Measurements from ENCODE around the gene GSTT4.
"Not testable (repeated sequence)": the region's sequence is repeated elsewhere in the genome, so short reads cannot be mapped to it uniquely, and the experiment has no call there.

GSTT4 gene

DNA sequence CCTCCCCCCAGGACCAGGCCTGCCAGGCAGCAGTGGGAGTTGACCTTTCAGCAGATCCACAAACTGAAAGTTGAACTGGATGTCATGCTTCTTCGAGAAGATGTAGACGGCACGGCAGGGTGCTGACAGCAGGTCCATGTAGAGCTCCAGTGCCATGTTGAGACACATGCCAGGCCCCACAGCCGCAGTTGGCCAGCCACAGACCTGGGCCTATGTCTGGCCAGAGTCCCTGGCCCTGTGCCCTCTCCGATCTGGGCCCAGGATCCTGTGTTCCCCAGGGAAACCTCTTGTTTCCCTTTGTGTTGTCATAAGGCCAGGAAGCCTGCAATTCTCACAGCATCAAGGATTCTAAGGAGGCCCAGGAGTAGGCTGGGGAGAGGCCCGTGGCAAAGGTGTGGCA lies at the start of gene GSTT4:
TSS of gene GSTT4 (minus strand) at position 253 of the 400 bp plus-strand sequence. CDS start at position 156, 97 bp downstream.
- no peak for DNase-seq
- no peak for ATAC-seq

DNA sequence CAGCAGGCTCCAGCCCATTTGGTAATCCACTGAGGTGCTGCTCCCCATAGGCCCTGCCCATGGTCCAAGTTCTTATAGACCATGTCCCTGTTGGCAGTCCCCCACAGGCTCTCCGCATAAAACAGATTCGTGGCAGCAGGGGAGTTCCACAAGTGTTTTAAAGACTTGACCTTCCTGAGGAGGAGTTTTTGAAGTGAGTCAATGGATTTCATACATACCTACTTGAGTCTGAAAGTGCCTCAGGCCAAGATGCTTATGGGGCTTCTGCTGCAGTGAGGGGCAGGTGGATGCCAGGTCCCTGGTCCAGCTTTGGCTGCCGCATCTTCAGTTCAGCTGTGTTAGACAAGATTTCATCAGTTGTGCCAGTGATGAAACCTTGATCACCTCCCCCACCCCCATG lies 49.1 kb upstream of the GSTT4 start:
- no peak for ATAC-seq
- no peak for DNase-seq

DNA sequence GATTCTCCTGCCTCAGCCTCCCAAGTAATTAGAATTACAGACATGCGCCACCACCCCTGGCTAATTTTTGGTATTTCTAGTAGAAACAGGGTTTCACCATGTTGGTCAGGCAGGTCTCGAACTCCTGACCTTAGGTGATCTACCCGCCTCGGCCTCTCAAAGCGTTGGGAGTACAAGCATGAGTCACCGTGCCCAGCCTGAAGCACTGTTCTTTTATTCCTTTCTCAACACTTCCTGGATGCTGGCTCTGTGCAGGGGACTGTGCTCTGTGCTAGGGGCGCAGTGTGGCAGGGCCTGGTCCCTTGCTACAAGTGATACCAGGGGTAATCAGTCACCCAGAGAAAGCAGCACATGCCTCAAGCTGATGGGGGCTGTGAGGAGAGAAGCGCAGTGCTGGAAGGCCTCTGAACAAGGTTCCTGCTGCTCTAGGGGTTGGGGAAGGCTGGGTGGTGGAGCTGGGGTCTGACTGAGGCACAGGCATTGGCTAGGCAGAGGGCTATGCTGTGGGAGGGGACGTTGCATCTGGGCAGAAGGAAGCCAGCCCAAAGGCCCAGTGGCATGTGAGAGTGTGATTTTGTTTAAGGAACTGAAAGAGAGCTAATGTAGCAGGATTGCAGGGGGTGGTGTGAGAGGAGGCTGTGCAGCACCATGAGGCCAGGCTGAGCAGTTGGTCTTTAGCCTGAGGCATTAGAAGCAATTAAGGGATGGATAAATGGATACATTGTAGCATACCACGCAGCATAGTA lies 48.4 kb upstream of the GSTT4 start:
- DNase-seq (no peak), ATAC-seq (no peak)

DNA sequence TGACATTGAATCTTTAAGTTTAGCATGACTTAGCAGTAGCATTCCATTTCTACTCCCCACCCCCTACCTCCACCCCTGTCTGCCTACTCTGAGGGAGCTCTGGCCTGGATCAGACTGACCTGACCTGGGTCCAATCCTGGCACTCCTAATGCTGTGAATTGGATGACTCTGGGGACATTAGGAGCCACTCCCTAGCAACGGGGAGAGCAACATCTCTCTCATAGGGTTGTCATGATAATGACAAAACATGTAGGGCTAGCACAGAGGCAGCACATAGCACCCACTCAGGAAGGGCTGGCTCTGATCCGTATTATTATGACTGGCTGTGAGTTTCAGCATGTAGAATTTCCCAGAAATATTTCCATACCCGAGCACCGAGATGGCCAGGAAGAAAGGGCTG lies 46.3 kb upstream of the GSTT4 start:
- ATAC-seq (no peak), DNase-seq (no peak)

DNA sequence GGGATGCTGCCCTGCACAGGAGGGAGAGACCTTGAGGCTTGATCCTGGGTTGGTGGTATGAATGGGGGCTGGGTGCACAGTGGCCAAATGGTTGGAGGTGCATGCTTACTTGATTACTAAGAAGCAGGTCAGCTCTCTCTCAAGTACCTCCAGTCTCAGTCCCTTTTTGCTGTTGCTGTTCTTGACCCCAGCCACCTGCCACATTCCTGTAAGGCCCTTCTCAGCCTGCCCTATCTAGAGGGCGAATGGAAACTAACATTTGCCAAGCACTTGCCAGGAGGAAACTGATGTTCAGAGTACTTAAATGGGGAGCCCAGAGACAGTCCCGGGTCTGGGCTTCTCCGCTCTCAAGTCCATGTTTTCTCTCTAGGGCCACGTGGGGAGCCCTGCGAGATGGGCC lies 45.8 kb upstream of the GSTT4 start:
- DNase-seq (no peak), ATAC-seq (no peak)

DNA sequence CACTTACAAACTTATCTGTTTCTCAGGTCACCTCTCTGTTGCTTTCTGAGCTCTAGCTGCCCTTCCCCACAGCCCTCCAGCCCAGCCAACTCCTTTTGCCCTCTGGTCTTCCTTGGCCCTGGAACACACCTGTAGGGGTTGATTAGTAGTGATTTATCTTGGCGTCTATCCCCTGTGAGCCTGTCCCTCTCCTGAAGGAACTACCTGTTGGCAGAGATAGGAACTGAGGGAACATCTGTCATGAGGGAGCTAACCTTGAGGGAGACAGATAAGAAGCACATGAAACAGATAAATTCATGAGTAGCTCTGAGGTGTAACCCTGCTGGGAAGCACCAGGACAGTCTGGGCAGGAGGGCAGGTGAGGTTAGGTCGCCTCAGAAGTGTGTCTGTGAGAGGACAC lies 44.7 kb upstream of the GSTT4 start:
- no peak for ATAC-seq
- no peak for DNase-seq

DNA sequence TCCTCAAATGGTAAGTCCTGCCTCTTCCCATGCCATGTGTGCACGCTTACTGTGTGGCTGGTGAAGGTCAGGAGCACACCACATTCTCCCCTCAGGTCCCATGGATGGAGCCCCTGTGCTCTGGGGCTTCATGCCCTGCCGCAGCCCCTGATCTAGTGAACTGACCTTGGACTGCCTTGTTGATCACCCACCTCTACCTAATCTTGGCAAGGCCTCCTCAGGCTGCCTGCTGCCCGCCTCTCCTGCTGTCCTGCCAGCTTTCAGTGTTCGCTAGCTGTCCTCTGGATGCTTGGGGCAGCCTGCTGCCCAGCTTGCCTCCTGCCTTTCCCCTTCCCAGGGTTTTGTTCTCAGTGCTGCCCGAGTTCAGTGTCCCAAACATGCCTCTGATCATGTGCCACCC lies 44.0 kb upstream of the GSTT4 start:
- no peak for DNase-seq
- ATAC-seq, result no peak

DNA sequence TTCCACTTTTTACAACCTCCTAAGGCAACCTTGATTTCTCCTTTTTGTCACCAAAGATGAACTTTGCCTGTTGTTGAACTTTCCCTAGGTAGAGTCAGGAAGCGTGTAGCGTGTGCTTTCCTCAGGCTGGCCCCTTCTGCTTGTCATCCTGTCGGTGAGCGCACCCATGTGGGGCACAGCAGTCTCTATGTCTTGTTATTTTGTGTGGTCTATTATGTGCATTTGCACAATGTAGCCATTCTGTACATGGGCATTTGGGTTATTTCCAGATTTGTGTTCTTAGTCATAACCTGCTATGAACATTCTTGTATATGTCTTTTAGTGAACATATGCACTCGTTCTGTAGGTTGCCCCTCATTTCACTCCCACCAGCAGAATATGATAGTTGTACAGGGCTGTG lies 40.8 kb upstream of the GSTT4 start:
- ATAC-seq, result no peak
- DNase-seq, result no peak

DNA sequence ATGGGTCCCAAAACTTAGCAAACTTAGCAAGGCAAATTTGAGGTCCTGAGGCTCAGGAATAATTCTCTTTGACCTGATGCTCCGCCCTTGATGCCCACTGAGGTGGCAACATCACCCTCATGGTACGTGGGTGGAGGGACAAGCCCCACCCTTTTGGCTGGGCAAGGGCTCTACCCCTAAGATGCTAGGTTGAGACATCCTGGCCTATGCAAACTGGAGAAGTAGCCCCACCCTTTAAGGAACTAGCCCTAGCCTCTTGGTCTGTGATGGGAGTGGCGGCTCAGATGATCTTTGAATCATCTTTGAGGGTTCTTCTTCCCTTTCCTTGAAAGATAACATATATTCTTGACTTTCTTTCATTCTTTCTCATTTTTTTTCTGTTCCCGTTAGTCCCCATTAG lies 38.7 kb upstream of the GSTT4 start:
- no peak for ATAC-seq
- DNase-seq, result no peak

DNA sequence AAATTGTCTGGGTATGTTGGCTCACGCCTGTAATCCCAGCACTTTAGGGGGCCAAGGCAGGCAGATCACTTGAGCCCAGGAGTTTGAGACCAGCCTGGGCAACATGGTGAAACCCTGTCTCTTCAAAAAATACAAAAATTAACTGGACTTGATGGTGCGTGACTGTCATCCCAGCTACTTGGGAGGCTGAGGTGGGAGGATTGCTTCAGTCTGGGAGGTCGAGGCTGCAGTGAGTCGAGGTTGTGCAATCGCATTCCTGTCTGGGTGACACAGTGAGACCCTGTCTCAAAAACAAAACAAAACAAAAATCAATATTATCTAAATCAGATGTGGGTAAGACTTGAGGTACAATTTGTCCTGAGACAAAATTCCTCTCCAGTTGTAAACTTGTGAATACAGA lies 38.2 kb upstream of the GSTT4 start:
- not testable (repeated sequence) for DNase-seq, ATAC-seq

DNA sequence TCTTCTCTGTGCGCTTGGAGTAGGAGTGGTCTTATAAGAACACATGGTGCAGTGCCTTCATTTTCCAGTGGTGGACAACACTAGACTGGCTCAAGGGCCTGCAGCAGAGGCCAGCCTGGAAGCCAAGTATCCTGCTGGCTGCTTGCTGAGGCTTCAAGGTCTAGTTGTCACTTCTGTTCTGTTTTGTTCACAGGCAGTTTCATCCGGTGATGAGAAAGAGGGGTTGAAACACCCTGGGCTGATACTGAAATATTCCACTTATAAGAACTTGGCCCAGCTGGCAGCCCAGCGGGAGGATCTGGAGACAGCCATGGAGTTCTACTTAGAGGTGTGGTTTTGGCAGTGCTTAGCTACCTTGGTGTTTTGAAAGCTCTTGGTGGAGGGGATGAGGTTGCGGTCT lies 35.7 kb upstream of the GSTT4 start:
- ATAC-seq (no peak), DNase-seq (no peak)

DNA sequence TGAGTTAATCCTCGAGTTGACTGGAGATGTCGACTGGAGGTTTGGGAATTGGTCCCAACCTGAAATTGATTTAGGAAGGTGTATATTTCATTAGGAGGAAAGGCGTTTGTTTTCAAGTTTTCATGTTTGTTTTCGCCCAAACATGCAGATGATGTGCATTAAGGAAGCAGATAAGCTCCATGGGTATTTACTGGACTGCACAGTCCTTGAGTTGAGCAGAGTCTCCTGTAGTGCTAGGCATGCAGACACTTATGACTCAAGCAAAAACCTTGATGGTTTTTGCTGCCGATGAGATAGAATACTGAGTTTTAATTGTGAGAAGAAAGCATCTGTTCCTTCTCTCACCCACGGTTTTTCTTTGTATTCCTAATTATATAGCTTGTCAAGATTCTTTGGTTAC lies 33.8 kb upstream of the GSTT4 start:
- DNase-seq, result no peak
- ATAC-seq, result no peak

DNA sequence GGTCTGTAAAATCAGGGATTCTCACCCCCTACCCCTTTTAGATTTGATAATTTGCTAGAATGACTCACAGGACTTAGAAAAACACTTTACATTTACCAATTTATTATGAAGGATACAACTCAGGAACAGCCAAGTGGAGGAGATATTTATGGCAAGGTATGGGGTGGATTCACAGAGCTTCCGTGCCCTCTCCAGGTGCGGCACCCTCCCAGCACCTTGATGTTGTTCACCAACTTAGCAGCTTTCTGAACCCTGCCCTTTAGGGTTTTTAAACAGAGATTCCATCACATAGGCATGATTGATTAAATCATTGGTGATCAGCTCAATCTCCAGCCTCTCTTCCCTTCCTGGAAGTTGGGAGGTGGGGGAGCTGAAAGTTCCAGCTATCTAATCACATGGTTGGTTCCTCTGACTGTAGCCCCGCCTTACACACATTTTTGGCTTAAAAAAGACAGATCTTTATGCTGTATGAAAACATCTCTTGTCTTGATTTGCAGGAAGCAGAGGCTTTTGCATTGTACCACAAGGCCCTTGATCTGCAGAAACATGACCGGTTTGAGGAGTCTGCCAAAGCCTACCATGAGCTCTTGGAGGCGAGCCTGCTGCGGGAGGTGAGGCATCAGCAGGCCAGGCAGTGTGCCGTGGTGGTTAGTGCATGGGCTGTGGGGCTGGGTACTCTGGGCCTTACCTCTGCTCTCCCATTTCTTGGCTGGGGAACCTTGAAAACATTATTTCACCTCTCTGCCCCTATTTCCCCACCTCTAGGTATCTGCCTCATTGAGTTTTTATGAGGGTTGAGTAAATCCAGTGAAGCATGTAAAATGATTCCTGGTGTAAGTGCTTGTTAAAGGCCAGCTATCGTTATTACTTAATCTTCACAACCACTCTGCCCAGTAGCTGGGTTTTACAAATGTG lies 32.9 kb upstream of the GSTT4 start:
- DNase-seq (no peak), ATAC-seq (no peak)

DNA sequence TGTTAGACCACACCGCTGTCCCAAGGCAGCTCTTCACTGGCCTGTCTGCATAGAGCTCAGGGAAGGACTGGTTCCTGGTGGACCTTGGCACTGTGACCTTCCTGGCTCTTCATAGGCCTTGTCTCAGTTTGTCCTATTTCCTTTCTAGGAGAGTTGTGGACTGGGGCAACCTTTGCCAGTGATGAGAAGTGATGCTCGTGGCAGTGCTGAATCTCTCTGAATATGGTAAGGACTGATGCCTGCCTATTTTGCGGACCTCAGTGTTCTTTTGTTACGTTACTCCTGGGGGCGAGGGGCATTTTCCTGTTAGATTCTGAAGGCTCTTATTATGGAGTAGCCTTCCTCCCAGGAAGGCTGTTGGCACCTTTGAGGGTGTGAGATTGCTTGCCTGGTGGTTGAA lies 30.0 kb upstream of the GSTT4 start:
- DNase-seq, result no peak
- ATAC-seq, result no peak

DNA sequence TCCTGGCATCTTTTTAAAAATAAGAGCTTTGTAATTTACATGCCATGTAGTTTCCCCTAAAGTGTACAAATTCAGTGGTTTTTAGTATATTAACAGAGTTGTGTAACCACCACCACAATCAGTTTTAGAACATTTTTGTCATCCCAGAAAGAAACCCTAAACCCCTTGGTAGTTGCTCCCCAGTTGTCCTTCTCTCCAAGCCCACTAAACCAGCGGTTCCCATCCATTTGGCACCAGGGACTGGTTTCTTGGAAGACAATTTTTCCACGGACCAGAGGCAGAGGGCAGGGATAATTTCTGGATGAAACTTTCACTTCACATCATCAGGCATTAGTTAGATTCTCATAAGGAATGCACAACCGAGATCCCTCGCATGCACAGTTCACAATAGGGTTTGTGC lies 28.5 kb upstream of the GSTT4 start:
- DNase-seq (no peak), ATAC-seq (no peak)

DNA sequence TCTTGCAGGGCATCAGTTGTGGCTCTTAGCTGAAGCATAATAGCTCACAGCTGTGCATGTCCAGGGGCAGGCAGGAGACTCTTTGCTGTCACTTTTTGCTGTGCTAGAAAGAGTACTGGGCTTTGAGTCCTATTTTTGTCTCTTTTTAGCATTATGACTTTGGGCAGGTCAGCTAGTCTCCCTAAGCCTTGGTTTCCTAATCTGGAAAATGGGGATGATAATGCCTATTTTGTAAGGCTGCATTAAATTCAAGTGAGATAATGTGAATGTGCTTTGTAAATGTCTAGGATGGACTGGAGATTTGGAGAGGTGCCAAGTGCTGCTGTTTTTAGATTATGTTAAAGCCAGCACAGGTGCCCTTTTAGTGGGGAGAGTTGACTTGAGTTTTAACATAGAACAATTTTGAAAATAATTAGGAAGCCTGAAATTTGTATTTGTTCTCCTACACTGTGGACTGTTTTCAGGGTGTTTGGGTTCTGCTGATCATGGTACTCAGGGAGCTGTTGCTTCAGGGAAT lies 25.0 kb upstream of the GSTT4 start:
- ATAC-seq, result no peak
- no peak for DNase-seq

DNA sequence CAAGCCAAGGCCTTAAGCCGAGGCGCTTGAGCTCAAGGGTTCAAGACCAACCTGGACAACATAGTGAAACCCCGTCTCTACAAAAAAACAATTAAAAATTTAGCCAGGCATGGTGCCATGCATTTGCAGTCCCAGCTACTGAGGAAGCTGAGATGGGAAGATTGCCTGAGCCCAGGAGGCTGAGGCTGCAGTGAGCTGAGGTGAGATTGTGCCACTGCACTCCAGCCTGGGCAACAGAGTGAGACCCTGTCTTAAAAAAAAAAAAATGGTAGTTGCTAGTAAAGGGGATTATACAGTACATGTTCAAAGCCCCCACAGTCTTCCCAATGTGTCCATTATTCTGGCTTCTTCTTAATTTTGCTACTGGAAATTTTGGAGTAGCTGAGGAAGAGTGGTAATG lies 24.1 kb upstream of the GSTT4 start:
- DNase-seq (no peak), ATAC-seq (no peak)

DNA sequence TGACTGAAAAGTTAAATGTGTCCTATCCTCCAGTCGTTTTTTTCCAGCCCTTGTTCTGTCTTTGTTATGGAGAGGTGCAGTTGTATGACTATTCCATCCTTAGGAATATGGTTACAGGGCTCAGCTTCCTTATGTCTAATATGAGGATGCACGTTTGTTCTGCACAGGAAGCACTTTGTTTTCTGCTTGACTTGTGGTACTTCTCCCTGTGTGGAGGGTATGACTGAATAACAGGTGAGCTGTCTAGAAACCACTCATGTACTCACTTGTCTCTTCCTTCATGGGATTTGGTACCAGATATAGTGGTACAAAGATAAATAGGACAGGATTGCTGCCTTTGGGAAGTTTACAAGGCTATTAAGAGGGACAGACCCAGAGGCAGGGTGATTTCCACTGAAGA lies 23.3 kb upstream of the GSTT4 start:
- no peak for DNase-seq
- ATAC-seq, result peak; percentile 43

DNA sequence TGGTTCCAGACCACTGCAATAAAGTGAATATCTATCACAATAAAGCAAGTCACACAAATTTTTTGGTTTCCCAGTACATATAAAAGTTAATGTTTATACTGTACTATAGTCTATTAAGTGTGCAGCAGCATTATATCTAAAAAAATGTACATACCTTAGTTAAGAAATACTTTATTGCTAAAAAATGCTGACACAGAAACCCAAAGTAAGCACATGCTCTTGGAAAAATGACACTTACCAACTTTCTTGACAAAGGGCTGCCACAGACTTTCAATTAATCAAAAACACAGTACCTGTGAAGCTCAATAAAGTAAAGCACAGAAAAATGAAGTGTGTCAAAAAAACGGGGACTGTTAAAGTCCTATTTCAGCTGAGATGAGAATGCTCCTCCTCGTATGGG lies 22.7 kb upstream of the GSTT4 start:
- ATAC-seq, result no peak

DNA sequence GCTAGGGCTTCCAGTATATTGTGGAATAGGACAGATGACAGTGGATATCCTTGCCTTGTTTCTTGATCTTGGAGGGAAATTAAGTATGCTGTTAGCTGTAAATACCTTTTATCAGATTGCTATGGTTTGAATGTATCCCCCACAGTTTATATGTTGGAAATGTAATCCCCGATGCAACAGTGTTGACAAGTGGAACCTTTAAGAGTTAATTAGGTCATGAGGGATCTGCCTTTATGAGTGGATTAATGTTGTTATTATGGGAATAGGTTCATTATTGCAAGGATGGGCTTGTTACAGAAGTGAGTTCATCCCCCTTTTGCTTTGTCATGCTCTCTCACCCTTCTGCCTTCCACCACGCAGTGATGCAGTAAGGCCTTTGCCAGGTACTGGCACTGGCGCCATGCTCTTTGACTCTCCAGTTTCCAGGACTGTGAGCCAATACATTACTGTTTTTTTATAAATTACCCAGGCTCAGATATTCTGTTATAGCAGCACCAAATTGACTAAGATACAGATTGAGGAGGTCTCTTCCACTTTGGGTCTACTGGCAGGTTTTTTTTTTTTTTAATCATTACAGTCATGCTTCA lies 22.2 kb upstream of the GSTT4 start:
- no peak for ATAC-seq
- DNase-seq, result no peak

More for the DNA sequence above, 22.7 kb upstream of the GSTT4 start:
- DNase-seq, result no peak

DNA sequence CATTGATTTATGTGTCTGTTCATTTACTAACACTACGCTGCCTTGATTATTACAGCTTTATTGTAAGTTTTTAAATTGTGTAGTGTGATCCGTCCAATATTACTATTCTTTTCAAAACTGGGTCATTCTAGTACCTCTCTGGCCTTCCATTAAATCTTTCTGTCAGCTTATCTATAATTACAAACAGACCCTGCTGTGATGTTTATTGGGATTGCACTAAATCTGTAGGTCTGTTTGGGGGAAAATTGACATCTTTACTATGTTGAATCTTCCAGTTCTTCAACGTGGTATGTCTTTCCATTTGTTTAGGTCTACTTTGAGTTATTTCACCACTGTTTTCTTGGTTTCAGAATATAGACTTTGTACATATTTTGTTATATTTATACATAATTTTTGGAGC lies 21.5 kb upstream of the GSTT4 start:
- DNase-seq (no peak), ATAC-seq (no peak)

DNA sequence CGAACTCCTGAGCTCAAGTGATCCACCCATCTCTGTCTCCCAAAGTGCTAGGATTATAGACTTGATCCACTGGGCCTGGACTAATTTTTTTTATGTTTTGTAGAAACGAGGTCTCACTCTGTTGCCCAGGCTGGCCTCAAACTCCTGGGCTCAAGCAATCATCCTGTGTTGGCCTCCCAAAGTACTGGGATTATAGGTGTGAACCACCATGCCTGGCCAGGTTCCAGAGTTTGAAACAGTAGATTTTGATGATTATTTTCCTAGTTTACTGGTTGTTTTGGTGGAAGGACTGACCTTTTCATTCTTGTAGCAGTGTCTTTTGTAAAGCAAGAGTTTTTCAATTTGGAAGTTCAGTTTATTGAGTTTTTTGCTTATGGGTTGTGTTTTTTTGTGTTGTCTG lies 20.8 kb upstream of the GSTT4 start:
- DNase-seq (no peak), ATAC-seq (no peak)

DNA sequence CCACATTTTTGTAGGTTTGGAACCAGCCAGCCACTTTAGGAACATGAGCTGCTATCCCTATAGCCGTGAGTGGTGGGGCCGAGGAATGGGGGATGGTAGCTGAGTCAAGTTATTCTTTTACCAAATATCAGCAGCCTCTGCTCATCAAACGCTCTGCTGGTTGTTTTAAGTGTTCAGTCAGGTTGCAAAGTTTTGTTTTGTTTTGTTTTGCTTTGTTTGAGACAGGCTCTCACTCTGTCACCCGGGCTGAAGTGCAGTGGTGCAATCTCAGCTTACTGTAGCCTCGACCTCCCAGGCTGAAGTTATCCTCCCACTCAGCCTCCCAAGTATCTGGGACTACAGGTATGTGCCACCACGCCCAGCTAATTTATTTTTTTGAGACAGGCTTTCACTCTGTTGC lies 20.2 kb upstream of the GSTT4 start:
- ATAC-seq, result no peak
- DNase-seq, result no peak
